Measurements from ENCODE around the gene PROZ. TPM values are rescaled to one million over a fixed set of nuclear protein-coding genes. Genes with fewer than 3 reads are reported as not detected.
"Not testable (repeated sequence)": the region's sequence is repeated elsewhere in the genome, so short reads cannot be mapped to it uniquely, and the experiment has no call there.

PROZ gene
- not detected for total RNA-seq

- DNase-seq, result no peak
Measured at GRCh38 chr13:113157929-113158747, at the start of gene PROZ. Gene PROZ, plus strand, starts transcription at chr13:113158648. Its CDS starts 13 bp downstream, at chr13:113158661.

- no peak for DNase-seq
Measured at GRCh38 chr13:113109151-113110047, 49.0 kb upstream of the PROZ start.

GRCh38 chr13:113110048-113110851 lies 48.2 kb upstream of the PROZ start:
- DNase-seq, result no peak

- DNase-seq, result no peak
Measured at GRCh38 chr13:113110852-113111315, 47.6 kb upstream of the PROZ start.

GRCh38 chr13:113111821-113112220 lies 46.6 kb upstream of the PROZ start:
- DNase-seq, result not testable (repeated sequence)

GRCh38 chr13:113112475-113112874 lies 46.0 kb upstream of the PROZ start:
- DNase-seq, result not testable (repeated sequence)

- no peak for DNase-seq
Measured at GRCh38 chr13:113112893-113113845, 45.3 kb upstream of the PROZ start.

GRCh38 chr13:113113846-113114271 lies 44.6 kb upstream of the PROZ start:
- DNase-seq, result no peak

GRCh38 chr13:113114511-113115362 lies 43.7 kb upstream of the PROZ start:
- no peak for DNase-seq

- DNase-seq, result no peak
Measured at GRCh38 chr13:113115363-113116205, 42.9 kb upstream of the PROZ start.

- no peak for DNase-seq
Measured at GRCh38 chr13:113116206-113116800, 42.1 kb upstream of the PROZ start.

- DNase-seq, result no peak
Measured at GRCh38 chr13:113116871-113117271, 41.6 kb upstream of the PROZ start.

- DNase-seq, result no peak
Measured at GRCh38 chr13:113117335-113117872, 41.0 kb upstream of the PROZ start.

GRCh38 chr13:113117911-113118260 lies 40.6 kb upstream of the PROZ start:
- DNase-seq, result no peak

- DNase-seq, result no peak
Measured at GRCh38 chr13:113118261-113119021, 40.0 kb upstream of the PROZ start.

- no peak for DNase-seq
Measured at GRCh38 chr13:113119166-113119821, 39.2 kb upstream of the PROZ start.

- no peak for DNase-seq
Measured at GRCh38 chr13:113119822-113120189, 38.6 kb upstream of the PROZ start.
